Erythroblast (primary cell): Measurements from ENCODE around the gene SCG5.

ENCODE experiments used
- GATA1 ChIP-seq: IDR thresholded peaks from 2 replicates; pipeline ENCODE4 v1.6.1; 2011; ENCODE audit warnings: low read depth, mild to moderate bottlenecking, control low read depth, low read length, moderate library complexity
- POLR2A ChIP-seq: IDR thresholded peaks from 2 replicates; pipeline ENCODE4 v1.6.1; 2011; ENCODE audit warnings: mild to moderate bottlenecking, low read length

DNA sequence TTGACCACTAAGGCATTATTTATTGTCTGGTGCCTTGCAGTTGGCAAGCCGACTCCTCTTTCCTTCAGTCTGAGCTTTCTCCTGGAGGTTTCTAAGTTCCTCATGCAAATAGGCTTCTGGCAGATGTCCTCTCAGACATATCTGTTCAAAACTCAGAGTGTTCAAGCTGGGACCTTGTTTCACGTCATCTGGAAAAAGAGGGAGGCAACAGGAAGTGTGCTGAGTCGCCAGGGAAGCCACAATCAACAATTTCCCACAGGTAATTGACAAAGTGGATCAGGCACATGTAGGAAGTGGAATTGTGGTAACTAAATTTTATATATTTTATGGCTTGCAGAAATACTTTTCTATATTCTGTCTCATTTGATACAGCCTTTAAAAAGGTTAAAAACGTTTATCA is 14.6 kb downstream of the SCG5 start:
- TF ChIP-seq POLR2A = no peak
- no peak for TF ChIP-seq GATA1
